ENCODE results near the gene TCF7L1.

The TCF7L1 gene

GRCh38 chr2:85282914-85283313 is 149.7 kb downstream of the TCF7L1 start:
- no peaks in the 10 kb centered on the region for H3K36me3 ChIP-seq (replicated peaks; ENCODE audit: low read depth, low read length)
- H2AFZ ChIP-seq (ENCODE audit: low read depth, low read length): no peak overlapping the region
- peaks cover 4% of the 10 kb centered on the region; the same call in 1 of the 2 replicates for H3K4me1 ChIP-seq (ENCODE audit: low read length)
- no peak overlapping the region for H3K4me3 ChIP-seq (ENCODE audit: low read length)
- no peak overlapping the region for H3K4me2 ChIP-seq (ENCODE audit: low read length)
- no peak overlapping the region for H3K9ac ChIP-seq (ENCODE audit: low read length)
- H4K20me1 ChIP-seq (ENCODE audit: insufficient read depth, low read length): no peaks in the 10 kb centered on the region
- H3K27me3 ChIP-seq (ENCODE audit: low read depth, low read length): no peaks in the 10 kb centered on the region
- TF ChIP-seq CTCF (IDR thresholded peaks at IDR 0.05; ENCODE audit: low read depth, low read length) (no peak), EZH2phosphoT487 (IDR thresholded peaks at IDR 0.05; ENCODE audit: low read depth) (no peak)
- no peaks in the 10 kb centered on the region for H3K9me3 ChIP-seq (ENCODE audit: insufficient read depth, low read length)
- H3K27ac ChIP-seq (ENCODE audit: low read length): no peak overlapping the region
- H3K79me2 ChIP-seq (ENCODE audit: low read length): no peaks in the 10 kb centered on the region

GRCh38 chr2:85283641-85284040 is 150.4 kb downstream of the TCF7L1 start:
- Histone ChIP-seq H3K9ac (ENCODE audit: low read length) (no peak overlapping the region), H3K27me3 (ENCODE audit: low read depth, low read length) (no peaks in the 10 kb centered on the region), H3K4me1 (ENCODE audit: low read length) (peaks cover 4% of the 10 kb centered on the region; the same call in 1 of the 2 replicates), H3K79me2 (ENCODE audit: low read length) (no peaks in the 10 kb centered on the region), H4K20me1 (ENCODE audit: insufficient read depth, low read length) (no peaks in the 10 kb centered on the region), H3K27ac (ENCODE audit: low read length) (no peak overlapping the region), H3K4me3 (ENCODE audit: low read length) (no peak overlapping the region), H3K4me2 (ENCODE audit: low read length) (no peak overlapping the region), H3K9me3 (ENCODE audit: insufficient read depth, low read length) (no peaks in the 10 kb centered on the region), H3K36me3 (replicated peaks; ENCODE audit: low read depth, low read length) (no peaks in the 10 kb centered on the region), H2AFZ (ENCODE audit: low read depth, low read length) (no peak overlapping the region)
- TF ChIP-seq EZH2phosphoT487 (IDR thresholded peaks at IDR 0.05; ENCODE audit: low read depth): no peak
- no peak for TF ChIP-seq CTCF (IDR thresholded peaks at IDR 0.05; ENCODE audit: low read depth, low read length)

- H3K4me2 ChIP-seq (ENCODE audit: low read length): no peak overlapping the region
- peaks cover 18% of the 10 kb centered on the region for H3K4me1 ChIP-seq (ENCODE audit: low read length)
- H3K9me3 ChIP-seq (ENCODE audit: insufficient read depth, low read length): no peaks in the 10 kb centered on the region
- no peak overlapping the region for H3K27ac ChIP-seq (ENCODE audit: low read length)
- H3K36me3 ChIP-seq (replicated peaks; ENCODE audit: low read depth, low read length): no peaks in the 10 kb centered on the region
- no peaks in the 10 kb centered on the region for H3K27me3 ChIP-seq (ENCODE audit: low read depth, low read length)
- H2AFZ ChIP-seq (ENCODE audit: low read depth, low read length): peak overlapping the region; percentile 47
- H4K20me1 ChIP-seq (ENCODE audit: insufficient read depth, low read length): no peaks in the 10 kb centered on the region
- H3K4me3 ChIP-seq (ENCODE audit: low read length): no peak overlapping the region
- H3K9ac ChIP-seq (ENCODE audit: low read length): no peak overlapping the region
- no peaks in the 10 kb centered on the region for H3K79me2 ChIP-seq (ENCODE audit: low read length)
- no peak for TF ChIP-seq EZH2phosphoT487 (IDR thresholded peaks at IDR 0.05; ENCODE audit: low read depth)
- TF ChIP-seq CTCF (IDR thresholded peaks at IDR 0.05; ENCODE audit: low read depth, low read length): no peak
Observed at GRCh38 chr2:85286918-85287317, 153.7 kb downstream of the TCF7L1 start.

GRCh38 chr2:85287721-85288120 is 154.5 kb downstream of the TCF7L1 start:
- H3K9me3 ChIP-seq (ENCODE audit: insufficient read depth, low read length): no peaks in the 10 kb centered on the region
- peaks cover 18% of the 10 kb centered on the region for H3K4me1 ChIP-seq (ENCODE audit: low read length)
- no peaks in the 10 kb centered on the region for H3K27me3 ChIP-seq (ENCODE audit: low read depth, low read length)
- H2AFZ ChIP-seq (ENCODE audit: low read depth, low read length): no peak overlapping the region
- H3K27ac ChIP-seq (ENCODE audit: low read length): no peak overlapping the region
- H3K9ac ChIP-seq (ENCODE audit: low read length): no peak overlapping the region
- H3K4me3 ChIP-seq (ENCODE audit: low read length): no peak overlapping the region
- H3K79me2 ChIP-seq (ENCODE audit: low read length): no peaks in the 10 kb centered on the region
- no peak overlapping the region for H3K4me2 ChIP-seq (ENCODE audit: low read length)
- no peaks in the 10 kb centered on the region for H4K20me1 ChIP-seq (ENCODE audit: insufficient read depth, low read length)
- H3K36me3 ChIP-seq (replicated peaks; ENCODE audit: low read depth, low read length): no peaks in the 10 kb centered on the region
- TF ChIP-seq CTCF (IDR thresholded peaks at IDR 0.05; ENCODE audit: low read depth, low read length) (no peak), EZH2phosphoT487 (IDR thresholded peaks at IDR 0.05; ENCODE audit: low read depth) (no peak)
